ENCODE data around the gene CMBL. TPM values are rescaled to one million over a fixed set of nuclear protein-coding genes. Genes with fewer than 3 reads are reported as not detected.
A peak's percentile ranks its signal among the peaks of the same experiment; 100 is the strongest.

The CMBL gene
- total RNA-seq, 2 experiments from 2014 or later, result 0.36 TPM; not detected in 1

GRCh38 chr5:10352430-10353240 lies 44.9 kb upstream of the CMBL start:
- no peak for TF ChIP-seq CTCF (IDR thresholded peaks at IDR 0.05)
- Histone ChIP-seq H3K27me3 (ENCODE audit: control insufficient read depth in 1 of 2, insufficient read depth in 2 of 2, low read length in 2 of 2) (no peaks in the 10 kb centered on the region), H3K9me3 (ENCODE audit: control insufficient read depth in 1 of 2, insufficient read depth in 1 of 2, low read length in 2 of 2) (no peaks in the 10 kb centered on the region), H3K4me3 (ENCODE audit: low read length) (peak overlapping the region; percentile 87), H3K27ac (ENCODE audit: low read depth in 1 of 2, low read length in 2 of 2) (peak overlapping the region; percentile 89 to 93), H3K36me3 (ENCODE audit: insufficient read depth, low read length) (no peaks in the 10 kb centered on the region), H3K4me1 (ENCODE audit: insufficient read depth, low read length) (peaks cover 20% of the 10 kb centered on the region)
- H3K9me3 Mint-ChIP-seq, result no peaks in the 10 kb centered on the region
- H3K4me1 Mint-ChIP-seq (ENCODE audit: low read depth), result peaks cover 52% of the 10 kb centered on the region
- H3K36me3 Mint-ChIP-seq (ENCODE audit: low read depth), result peaks cover 13% of the 10 kb centered on the region
- peak overlapping the region; percentile 97 for H3K27ac Mint-ChIP-seq
- no peak for ATAC-seq (ENCODE audit: poor library complexity)
- no peaks in the 10 kb centered on the region for H3K27me3 Mint-ChIP-seq
- intact Hi-C loops (cut with DNase I, micrococcal nuclease), result loop anchor here (1.0 to 5.0 kb wide), 4 partner anchors 35 to 215 kb away; partner anchors contain the start of gene CCT5 (in 1 of the 2)
- H3K4me3 Mint-ChIP-seq, result peak overlapping the region; percentile 94
- POLR2A ChIA-PET, result interaction anchor here (0.8 to 3.2 kb wide), 22 partner anchors 9 to 408 kb away, joined by 3 to 56 read pairs (median 5); partner anchors contain the start of genes ATPSCKMT, CCT5 and DAP
- CTCF ChIA-PET, result interaction anchor here (1.0 to 1.5 kb wide), 3 partner anchors 9 to 68 kb away, joined by 3 to 8 read pairs (median 8); no protein-coding TSS in a partner anchor
- DNase-seq, result no peak

- no peak for ATAC-seq (ENCODE audit: poor library complexity)
- ChIA-PET CTCF (no interaction called here), POLR2A (interaction anchor here (0.6 to 1.2 kb wide), 2 partner anchors 102 to 409 kb away, joined by 3 read pairs; partner anchors contain the start of gene DAP)
- H3K4me1 Mint-ChIP-seq (ENCODE audit: low read depth), result peaks cover 45% of the 10 kb centered on the region
- intact Hi-C loops (cut with DNase I, micrococcal nuclease), result loop anchor here (2.0 to 5.0 kb wide), 3 partner anchors 35 to 215 kb away; no protein-coding TSS in a partner anchor
- Histone ChIP-seq H3K4me3 (ENCODE audit: low read length) (no peak overlapping the region), H3K27me3 (ENCODE audit: control insufficient read depth in 1 of 2, insufficient read depth in 2 of 2, low read length in 2 of 2) (no peaks in the 10 kb centered on the region), H3K9me3 (ENCODE audit: control insufficient read depth in 1 of 2, insufficient read depth in 1 of 2, low read length in 2 of 2) (no peaks in the 10 kb centered on the region), H3K4me1 (ENCODE audit: insufficient read depth, low read length) (peaks cover 18% of the 10 kb centered on the region), H3K36me3 (ENCODE audit: insufficient read depth, low read length) (no peaks in the 10 kb centered on the region), H3K27ac (ENCODE audit: low read depth in 1 of 2, low read length in 2 of 2) (no peak overlapping the region)
- H3K27ac Mint-ChIP-seq, result peak overlapping the region; percentile 97
- H3K9me3 Mint-ChIP-seq, result no peaks in the 10 kb centered on the region
- H3K36me3 Mint-ChIP-seq (ENCODE audit: low read depth), result peaks cover 13% of the 10 kb centered on the region
- peak overlapping the region; percentile 94 for H3K4me3 Mint-ChIP-seq
- no peak for TF ChIP-seq CTCF (IDR thresholded peaks at IDR 0.05)
- no peaks in the 10 kb centered on the region for H3K27me3 Mint-ChIP-seq
- DNase-seq, result no peak
Observed at GRCh38 chr5:10351919-10352318, 44.2 kb upstream of the CMBL start.

GRCh38 chr5:10351199-10351905 lies 43.6 kb upstream of the CMBL start:
- ChIA-PET CTCF (no interaction called here), POLR2A (interaction anchor here (0.6 to 1.2 kb wide), 2 partner anchors 102 to 409 kb away, joined by 3 read pairs; partner anchors contain the start of gene DAP)
- no peak for TF ChIP-seq CTCF (IDR thresholded peaks at IDR 0.05)
- Histone ChIP-seq H3K27ac (ENCODE audit: low read depth in 1 of 2, low read length in 2 of 2) (no peak overlapping the region), H3K27me3 (ENCODE audit: control insufficient read depth in 1 of 2, insufficient read depth in 2 of 2, low read length in 2 of 2) (no peaks in the 10 kb centered on the region), H3K4me3 (ENCODE audit: low read length) (no peak overlapping the region), H3K36me3 (ENCODE audit: insufficient read depth, low read length) (no peaks in the 10 kb centered on the region), H3K9me3 (ENCODE audit: control insufficient read depth in 1 of 2, insufficient read depth in 1 of 2, low read length in 2 of 2) (no peaks in the 10 kb centered on the region), H3K4me1 (ENCODE audit: insufficient read depth, low read length) (peaks cover 15% of the 10 kb centered on the region)
- peak overlapping the region; percentile 51 for H3K4me3 Mint-ChIP-seq
- no peaks in the 10 kb centered on the region for H3K27me3 Mint-ChIP-seq
- peak overlapping the region; percentile 97 for H3K27ac Mint-ChIP-seq
- DNase-seq, result no peak
- peaks cover 13% of the 10 kb centered on the region for H3K36me3 Mint-ChIP-seq (ENCODE audit: low read depth)
- intact Hi-C loops (cut with DNase I, micrococcal nuclease), result loop anchor here (5.0 kb wide), 2 partner anchors 36 to 216 kb away; no protein-coding TSS in a partner anchor
- H3K4me1 Mint-ChIP-seq (ENCODE audit: low read depth), result peaks cover 39% of the 10 kb centered on the region
- ATAC-seq (ENCODE audit: poor library complexity), result no peak
- no peaks in the 10 kb centered on the region for H3K9me3 Mint-ChIP-seq

All from CD4-positive, alpha-beta T cell (primary cell).